ENCODE results near the gene ARHGAP32.

Gene ARHGAP32

GRCh38 chr11:129106788-129107187 lies 85.3 kb downstream of the ARHGAP32 start:
- no peak for DNase-seq

DNA sequence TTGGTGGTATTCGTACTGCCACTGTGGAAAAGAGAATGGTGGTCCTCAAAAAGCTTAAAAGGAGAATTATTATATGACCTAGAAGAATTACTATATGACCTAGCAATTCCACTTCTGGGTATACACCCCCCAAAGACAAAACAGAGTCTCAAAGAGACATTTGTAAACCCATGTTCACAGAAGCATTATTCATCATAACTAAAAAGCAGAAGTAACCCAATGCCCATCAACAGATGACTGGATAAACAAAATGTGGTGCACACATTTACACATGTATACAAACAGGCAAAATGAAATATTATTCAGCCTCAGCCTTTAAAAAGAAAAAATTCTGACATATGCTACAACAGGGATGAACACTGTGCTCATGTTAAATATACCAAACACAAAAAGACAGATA lies 89.4 kb downstream of the ARHGAP32 start:
- DNase-seq, result no peak

DNA sequence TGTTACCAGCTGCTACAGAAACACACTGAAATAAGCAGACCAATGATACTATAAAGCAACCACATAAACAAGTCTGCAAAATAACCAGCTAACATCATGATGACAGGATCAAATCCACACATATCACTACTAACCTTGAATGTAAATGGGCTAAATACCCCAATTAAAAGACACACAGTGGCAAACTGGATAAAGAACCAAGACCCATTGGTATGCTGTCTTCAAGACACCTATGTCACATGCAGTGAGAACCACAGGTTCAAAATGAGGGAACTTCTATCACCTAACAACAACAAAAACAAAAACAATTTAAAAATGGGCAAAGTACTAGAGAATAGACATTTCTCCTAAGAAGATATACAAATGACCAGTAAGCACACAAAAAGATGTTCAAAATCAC lies 89.9 kb downstream of the ARHGAP32 start:
- no peak for DNase-seq

- DNase-seq, result no peak
Observed at GRCh38 chr11:129093283-129093682, 98.8 kb downstream of the ARHGAP32 start.

DNA sequence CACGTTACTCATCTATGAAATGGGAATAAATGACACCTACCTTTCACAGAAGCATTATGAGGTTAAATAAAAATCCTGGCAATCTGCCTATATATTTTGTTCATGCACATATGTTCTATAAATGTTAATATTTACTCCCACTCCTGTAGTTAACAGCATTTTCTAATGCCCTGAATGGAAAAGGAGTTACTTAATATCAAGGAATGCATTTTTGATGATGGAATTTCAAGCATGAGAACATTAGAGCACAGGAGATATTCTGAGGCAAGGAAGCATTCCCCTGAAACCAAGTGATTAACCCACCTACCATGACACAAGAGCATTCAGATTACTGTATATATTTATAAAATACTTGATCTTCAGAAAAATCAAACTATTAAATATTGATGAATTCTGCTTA lies 102.1 kb downstream of the ARHGAP32 start:
- no peak for DNase-seq

DNA sequence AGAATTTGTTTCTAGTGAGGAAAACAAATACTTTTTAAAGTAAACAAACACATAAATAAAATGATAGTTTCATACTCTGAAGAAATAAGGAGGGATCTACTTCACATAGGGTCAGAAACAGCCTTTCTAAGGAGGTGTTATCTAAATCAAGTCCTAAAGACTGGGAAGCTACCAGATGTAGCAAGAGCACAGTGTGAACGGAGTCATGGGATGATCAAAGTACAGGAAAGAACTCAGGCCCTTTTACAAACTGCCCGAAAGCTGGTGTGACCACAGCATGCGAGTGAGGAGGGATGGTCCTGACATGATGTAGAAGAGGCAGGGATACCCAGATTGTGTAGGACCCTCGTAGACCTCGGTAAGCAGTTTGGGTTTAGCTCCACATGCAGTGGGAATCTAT lies 102.8 kb downstream of the ARHGAP32 start:
- no peak for DNase-seq

DNA sequence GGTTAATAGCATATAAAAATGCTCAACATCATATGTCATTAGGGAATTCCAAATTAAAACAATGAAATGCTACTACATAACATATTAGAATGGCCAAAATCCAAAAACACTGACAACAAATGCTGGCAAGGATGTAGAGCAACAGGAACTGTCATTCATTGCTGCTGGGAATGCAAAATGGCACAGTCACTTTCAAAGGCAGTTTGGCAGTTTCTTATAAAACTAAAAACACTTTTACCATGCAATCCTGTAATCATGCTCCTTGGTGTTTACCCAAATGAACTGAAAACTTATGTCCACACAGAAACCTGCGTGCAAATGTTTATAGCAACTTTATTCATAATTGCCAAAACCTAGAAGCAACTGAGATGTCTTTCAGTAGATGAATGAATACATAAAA lies 105.1 kb downstream of the ARHGAP32 start:
- DNase-seq, result no peak

GRCh38 chr11:129077191-129077590 lies 114.9 kb downstream of the ARHGAP32 start:
- DNase-seq, result no peak

DNA sequence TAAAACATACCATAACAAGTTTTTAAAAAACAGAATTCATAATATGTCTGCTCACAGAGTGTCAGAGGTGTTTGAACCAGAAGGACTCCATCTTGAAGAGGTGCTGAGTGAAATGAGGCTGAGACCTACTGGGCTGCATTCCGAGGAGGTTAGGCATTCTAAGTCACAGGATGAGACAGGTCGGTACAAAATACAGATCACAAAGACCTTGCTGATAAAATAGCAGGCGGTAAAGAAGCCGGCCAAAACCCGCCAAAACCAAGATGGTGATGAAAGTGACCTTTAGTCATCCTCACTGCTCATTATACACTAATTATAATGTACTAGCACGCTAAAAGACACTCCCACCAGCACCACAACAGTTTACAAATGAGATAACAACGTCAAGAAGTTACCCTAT lies 116.4 kb downstream of the ARHGAP32 start:
- no peak for DNase-seq

DNA sequence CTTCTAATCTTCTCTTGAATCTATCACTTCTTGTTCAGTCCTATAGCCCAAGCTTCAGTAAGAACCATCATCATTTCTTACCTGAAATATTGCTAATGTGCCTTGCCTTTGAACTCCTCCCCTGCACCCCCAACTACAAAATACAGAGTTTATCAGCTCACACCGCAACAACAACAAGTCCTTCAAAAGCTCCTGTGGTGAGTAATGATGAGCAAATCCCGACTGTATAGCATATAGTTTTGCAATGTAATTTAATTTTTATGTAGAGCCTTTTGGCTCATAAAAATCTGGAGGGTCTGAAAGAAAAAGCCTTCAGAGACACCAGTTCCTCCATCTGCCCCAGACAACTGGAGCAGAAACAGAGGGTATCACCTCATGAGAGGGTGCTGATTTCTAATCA lies 124.7 kb downstream of the ARHGAP32 start:
- no peak for DNase-seq

DNA sequence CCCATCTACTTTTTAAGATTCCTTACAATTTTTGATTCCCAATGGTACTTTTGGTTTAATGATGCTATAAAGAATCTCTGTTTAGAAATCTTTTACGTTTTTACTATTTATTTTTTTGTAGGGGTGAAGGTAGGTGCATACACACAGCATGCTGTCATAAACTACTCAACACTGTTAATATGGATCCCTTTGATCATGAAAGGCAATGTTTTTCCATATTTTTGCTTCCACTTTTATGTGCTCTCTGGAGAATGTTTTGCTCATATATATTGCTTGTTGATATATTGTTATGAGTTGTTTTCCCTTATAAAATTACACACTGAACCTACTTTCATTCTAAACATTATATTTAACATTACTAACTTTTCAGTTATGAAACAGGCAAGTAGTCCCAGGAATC lies 125.9 kb downstream of the ARHGAP32 start:
- DNase-seq, result no peak

DNA sequence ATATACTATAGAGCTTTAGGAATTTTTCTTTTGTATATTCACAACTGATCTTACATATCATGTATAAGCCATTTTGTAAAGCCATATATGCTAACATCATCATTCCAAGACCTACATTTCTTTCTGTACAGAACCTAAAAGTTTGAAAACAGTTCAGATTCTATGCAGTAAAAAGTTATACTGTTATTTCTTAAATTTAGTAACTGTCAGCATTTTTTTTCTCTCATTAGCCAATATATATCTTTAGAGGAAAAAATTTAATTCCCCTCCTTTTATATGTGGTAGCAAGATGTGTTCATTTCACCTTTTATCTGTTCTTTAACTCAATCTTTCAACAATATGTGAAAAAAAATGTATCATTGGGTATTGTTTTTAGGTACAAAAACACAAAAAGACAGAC lies 129.0 kb downstream of the ARHGAP32 start:
- DNase-seq, result no peak

- DNase-seq, result no peak
Observed at GRCh38 chr11:129061492-129062230, 130.5 kb downstream of the ARHGAP32 start.

DNA sequence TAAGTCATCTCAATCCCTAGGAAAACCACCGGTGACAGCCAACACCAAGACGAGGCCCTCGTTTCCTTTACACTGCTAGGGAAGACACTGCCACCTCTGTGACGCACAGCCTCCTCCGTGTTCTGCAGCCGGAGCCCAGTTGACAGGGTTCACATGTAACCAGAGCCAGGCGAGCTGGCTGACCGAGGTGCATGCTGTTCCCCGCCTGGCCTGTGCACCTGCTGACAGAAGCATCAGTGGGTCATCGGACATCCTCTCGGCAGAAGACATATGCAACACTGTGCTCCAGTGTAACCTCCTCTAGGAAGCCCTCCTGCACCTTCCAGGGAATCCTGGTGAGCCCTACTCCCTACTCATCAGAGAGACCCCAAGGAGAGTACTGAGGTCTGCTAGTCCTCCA lies 135.2 kb downstream of the ARHGAP32 start:
- no peak for DNase-seq

DNA sequence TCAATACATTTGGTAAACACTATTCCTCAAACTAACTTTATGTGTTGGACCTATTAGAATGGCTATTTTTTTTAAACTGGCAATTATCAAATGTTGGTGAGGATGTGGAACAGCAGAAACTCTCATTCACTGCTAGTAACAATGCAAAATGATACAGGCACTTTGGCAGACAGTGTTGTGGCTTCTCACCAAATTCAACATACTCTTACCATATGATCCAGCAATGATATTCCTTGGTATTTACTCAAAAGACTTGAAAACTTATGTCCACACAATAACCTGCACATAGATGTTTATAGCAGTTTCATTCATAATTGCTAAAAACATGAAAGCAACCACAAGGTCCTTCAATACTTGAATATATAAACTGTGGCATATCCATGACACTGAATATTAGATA lies 136.9 kb downstream of the ARHGAP32 start:
- no peak for DNase-seq

GRCh38 chr11:129048911-129049310 lies 143.2 kb downstream of the ARHGAP32 start:
- DNase-seq, result no peak

DNA sequence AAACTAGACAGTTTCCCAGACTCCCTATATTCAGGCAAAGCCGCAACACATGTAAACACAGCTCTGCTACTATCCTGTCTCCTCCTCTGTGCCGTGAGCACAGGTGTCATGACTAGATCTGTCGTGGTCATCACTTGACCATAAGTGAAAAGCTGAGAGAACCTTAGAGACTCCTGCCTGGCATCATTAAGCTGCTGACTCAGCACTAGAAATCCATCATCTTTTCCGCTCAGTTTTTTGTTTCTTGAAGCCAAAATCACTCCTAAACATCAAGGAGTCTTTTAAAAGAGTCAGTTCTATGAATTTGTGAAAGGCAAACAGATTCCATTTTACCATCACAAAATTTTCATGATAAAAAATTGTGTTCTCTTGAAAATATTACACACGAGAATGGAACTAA lies 147.0 kb downstream of the ARHGAP32 start:
- DNase-seq, result no peak

GRCh38 chr11:129042503-129042902 lies 149.6 kb downstream of the ARHGAP32 start:
- DNase-seq, result no peak

- DNase-seq, result no peak
Observed at GRCh38 chr11:129041611-129042018, 150.5 kb downstream of the ARHGAP32 start.

GRCh38 chr11:129040934-129041333 lies 151.2 kb downstream of the ARHGAP32 start:
- DNase-seq, result no peak

- DNase-seq, result no peak
Observed at GRCh38 chr11:129035244-129035643, 156.9 kb downstream of the ARHGAP32 start.

DNA sequence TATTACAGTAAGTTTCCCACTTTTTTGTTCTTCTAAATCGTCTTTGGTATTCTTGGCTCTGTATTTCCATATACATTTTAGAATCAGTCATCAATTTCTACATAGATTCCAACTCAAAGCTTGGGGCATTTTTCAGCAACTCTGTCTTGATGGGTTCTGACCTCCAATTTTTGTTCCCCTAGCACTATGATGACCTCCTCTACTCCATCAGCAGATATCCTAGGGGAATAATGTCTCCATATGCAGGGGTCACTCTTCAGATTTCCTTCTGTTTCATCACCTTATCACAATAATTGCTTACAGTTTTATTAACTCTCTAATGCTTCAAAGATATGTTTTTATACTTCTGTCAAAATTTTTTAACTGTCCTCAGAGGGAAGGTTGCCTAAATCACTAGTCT lies 158.1 kb downstream of the ARHGAP32 start:
- no peak for DNase-seq

- DNase-seq, result no peak
Observed at GRCh38 chr11:129023968-129024676, 168.0 kb downstream of the ARHGAP32 start.

DNA sequence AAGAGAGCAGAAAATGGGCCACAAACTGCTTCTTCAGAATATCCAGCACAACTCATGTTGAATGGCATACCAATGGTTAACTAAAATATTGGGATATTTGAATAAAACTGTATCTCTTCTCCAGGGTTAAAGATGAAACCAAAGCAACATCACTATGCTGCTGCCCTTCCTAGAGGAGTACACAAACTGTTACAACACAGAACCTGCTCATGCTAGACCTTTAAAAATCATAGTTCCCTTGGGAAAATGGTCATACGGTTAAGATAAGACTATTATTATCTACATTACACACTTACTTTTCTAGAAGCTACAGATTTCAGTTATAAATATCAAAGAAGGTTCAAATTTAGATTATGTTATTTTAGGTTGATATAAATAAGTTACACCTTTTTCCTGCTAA lies 170.8 kb downstream of the ARHGAP32 start:
- DNase-seq, result no peak

DNA sequence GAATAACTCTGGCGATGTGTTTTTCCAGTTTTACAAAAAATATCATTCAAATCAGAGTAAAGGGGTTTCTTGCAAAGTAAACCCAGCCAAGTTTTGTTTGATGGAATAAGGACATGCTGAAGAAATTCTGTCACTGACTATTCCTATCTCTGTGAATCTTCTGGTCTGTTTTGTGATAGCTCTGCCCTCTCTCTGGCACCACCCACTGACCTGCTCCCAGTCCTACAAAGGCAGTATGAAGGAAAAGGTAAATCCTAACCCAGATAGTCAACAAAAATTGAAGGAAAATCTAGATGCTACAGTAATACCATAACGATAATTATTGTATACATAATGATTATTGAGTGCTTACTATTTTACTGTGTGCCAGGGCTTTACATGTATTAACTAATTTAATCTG lies 173.1 kb downstream of the ARHGAP32 start:
- no peak for DNase-seq

Measured in NK-92 treated with Interleukin-12 subunit alpha and Interleukin-12 subunit beta, amount 100 ng/mL, for 24 hours (cell line).